OCI-LY1 (cell line): ENCODE data around the gene RAB11A.

Experiments used
- H2AFZ ChIP-seq: fragments of 200-600 bp; sonication (generic), shearing (Covaris generic); 2 replicates; pipeline ENCODE4 v1.6.0; 2014; ENCODE audit warnings: antibody characterized with exemption, mild to moderate bottlenecking, low read length
- H3F3A ChIP-seq: fragments of 200-600 bp; sonication (generic), shearing (Covaris generic); 2 replicates; pipeline ENCODE4 v1.6.0; 2014; ENCODE audit warnings: mild to moderate bottlenecking, antibody characterized with exemption, low read length, moderate library complexity; ENCODE audit not compliant: insufficient read depth
- H3K27ac ChIP-seq: fragments of 200-600 bp; sonication (generic); 2 replicates; pipeline ENCODE4 v1.5.1; 2014; ENCODE audit warnings: low read length, mixed run types, mild to moderate bottlenecking, low read depth; ENCODE audit not compliant: poor library complexity, severe bottlenecking
- H3K27me3 ChIP-seq: fragments of 200-600 bp; sonication (generic); 2 replicates; pipeline ENCODE4 v1.6.0; 2014; ENCODE audit warnings: antibody characterized with exemption, mild to moderate bottlenecking, low read length, moderate library complexity; ENCODE audit not compliant: insufficient read depth
- H3K36me3 ChIP-seq: fragments of 200-600 bp; sonication (generic); 2 replicates; pipeline ENCODE4 v1.6.1; 2014; ENCODE audit warnings: mild to moderate bottlenecking, antibody characterized with exemption, low read length, moderate library complexity, mixed read lengths; ENCODE audit not compliant: insufficient read depth
- H3K4me1 ChIP-seq: fragments of 200-600 bp; sonication (generic); 2 replicates; pipeline ENCODE4 v1.5.1; 2014; ENCODE audit warnings: mild to moderate bottlenecking, low read length, moderate library complexity; ENCODE audit not compliant: insufficient read depth, severe bottlenecking
- H3K4me2 ChIP-seq: fragments of 200-600 bp; sonication (generic), shearing (Covaris generic); 2 replicates; pipeline ENCODE4 v1.6.1; 2014; ENCODE audit warnings: low read length
- H3K4me3 ChIP-seq: fragments of 200-600 bp; sonication (generic); 2 replicates; pipeline ENCODE4 v1.5.1; 2014; ENCODE audit warnings: low read length, low read depth, mild to moderate bottlenecking, mixed read lengths; ENCODE audit not compliant: poor library complexity, severe bottlenecking
- H3K79me2 ChIP-seq: fragments of 200-600 bp; shearing (Covaris generic); 2 replicates; pipeline ENCODE4 v1.6.1; 2016; ENCODE audit warnings: mixed run types, low read length, mixed read lengths; ENCODE audit not compliant: insufficient read depth
- H3K9ac ChIP-seq: fragments of 200-600 bp; sonication (generic), shearing (Covaris generic); 2 replicates; pipeline ENCODE4 v1.6.1; 2014; ENCODE audit warnings: mild to moderate bottlenecking, low read length, mixed read lengths
- H3K9me2 ChIP-seq: fragments of 200-600 bp; sonication (generic), shearing (Covaris generic); 2 replicates; pipeline ENCODE4 v1.6.1; 2014; ENCODE audit warnings: low read depth, mild to moderate bottlenecking, low read length, mixed read lengths
- H3K9me3 ChIP-seq: fragments of 200-600 bp; shearing (Covaris generic); 2 replicates; pipeline ENCODE4 v1.6.1; 2014; ENCODE audit warnings: low read length, mixed read lengths
- H4K20me1 ChIP-seq: fragments of 200-600 bp; sonication (generic), shearing (Covaris generic); 2 replicates; pipeline ENCODE4 v1.6.0; 2016; ENCODE audit warnings: mild to moderate bottlenecking, low read length; ENCODE audit not compliant: insufficient read depth
- CTCF ChIP-seq: fragments of 200-600 bp; sonication (generic), shearing (Covaris generic); IDR thresholded peaks from 2 replicates; pipeline ENCODE4 v1.5.1; 2017; ENCODE audit warnings: mild to moderate bottlenecking, antibody characterized with exemption, low read length, moderate library complexity, mixed read lengths
- EZH2 ChIP-seq: fragments of 200-600 bp; sonication (generic), shearing (Covaris generic); IDR thresholded peaks from 2 replicates; pipeline ENCODE4 v1.8.0; 2017; ENCODE audit warnings: borderline replicate concordance, mixed run types, mild to moderate bottlenecking, antibody characterized with exemption, low read length, moderate library complexity, mixed read lengths

The RAB11A gene

GRCh38 chr15:65918945-65919344 lies 49.7 kb downstream of the RAB11A start:
- H2AFZ ChIP-seq, result no peak overlapping the region
- no peaks in the 10 kb centered on the region for H3K9me2 ChIP-seq
- H3K79me2 ChIP-seq, result no peaks in the 10 kb centered on the region
- H3K9ac ChIP-seq, result no peak overlapping the region
- no peaks in the 10 kb centered on the region for H3F3A ChIP-seq
- H4K20me1 ChIP-seq, result no peaks in the 10 kb centered on the region
- H3K4me3 ChIP-seq, result no peak overlapping the region
- no peaks in the 10 kb centered on the region for H3K9me3 ChIP-seq
- H3K4me1 ChIP-seq, result peaks cover 52% of the 10 kb centered on the region
- peaks cover 30% of the 10 kb centered on the region for H3K36me3 ChIP-seq
- H3K27ac ChIP-seq, result no peak overlapping the region
- H3K27me3 ChIP-seq, result no peaks in the 10 kb centered on the region
- TF ChIP-seq EZH2 (no peak), CTCF (no peak)
- no peak overlapping the region for H3K4me2 ChIP-seq

GRCh38 chr15:65919353-65919752 lies 50.1 kb downstream of the RAB11A start:
- H3K4me2 ChIP-seq, result no peak overlapping the region
- no peak overlapping the region for H3K9ac ChIP-seq
- H4K20me1 ChIP-seq, result no peaks in the 10 kb centered on the region
- no peak overlapping the region for H3K4me3 ChIP-seq
- no peak overlapping the region for H3K27ac ChIP-seq
- no peaks in the 10 kb centered on the region for H3F3A ChIP-seq
- no peaks in the 10 kb centered on the region for H3K9me3 ChIP-seq
- H3K27me3 ChIP-seq, result no peaks in the 10 kb centered on the region
- H3K4me1 ChIP-seq, result peaks cover 52% of the 10 kb centered on the region
- no peaks in the 10 kb centered on the region for H3K9me2 ChIP-seq
- no peak overlapping the region for H2AFZ ChIP-seq
- TF ChIP-seq CTCF (no peak), EZH2 (no peak)
- H3K79me2 ChIP-seq, result no peaks in the 10 kb centered on the region
- peaks cover 28% of the 10 kb centered on the region for H3K36me3 ChIP-seq

DNA sequence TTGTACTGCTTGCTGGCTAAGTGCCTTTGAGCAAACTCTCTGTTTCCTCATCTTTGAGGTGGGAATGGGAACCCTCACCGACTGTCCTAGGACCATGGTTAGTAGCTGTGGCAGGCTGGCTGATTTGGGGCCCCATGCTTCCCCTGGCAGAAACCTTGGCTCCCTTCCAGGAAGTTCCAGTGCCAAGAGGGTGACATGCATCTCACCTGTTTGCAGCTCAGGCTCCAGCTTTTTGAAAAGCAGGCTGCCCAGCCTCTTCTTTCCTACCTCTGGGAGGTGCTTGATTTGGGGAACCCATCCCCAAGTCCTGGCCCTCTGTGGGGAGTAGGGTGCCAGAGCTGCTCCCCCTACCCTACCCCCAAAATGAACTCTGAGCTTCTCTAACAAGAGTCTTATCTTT lies 50.8 kb downstream of the RAB11A start:
- no peaks in the 10 kb centered on the region for H4K20me1 ChIP-seq
- H3K9me3 ChIP-seq, result no peaks in the 10 kb centered on the region
- no peak overlapping the region for H2AFZ ChIP-seq
- peaks cover 46% of the 10 kb centered on the region for H3K4me1 ChIP-seq
- H3K27ac ChIP-seq, result no peak overlapping the region
- TF ChIP-seq EZH2 (no peak), CTCF (no peak)
- peaks cover 28% of the 10 kb centered on the region for H3K36me3 ChIP-seq
- H3K9me2 ChIP-seq, result no peaks in the 10 kb centered on the region
- H3K27me3 ChIP-seq, result no peaks in the 10 kb centered on the region
- H3K79me2 ChIP-seq, result no peaks in the 10 kb centered on the region
- no peaks in the 10 kb centered on the region for H3F3A ChIP-seq
- H3K4me2 ChIP-seq, result no peak overlapping the region
- H3K4me3 ChIP-seq, result no peak overlapping the region
- H3K9ac ChIP-seq, result no peak overlapping the region
